ENCODE measurements around the gene CSMD2. TPM values are rescaled to one million over a fixed set of nuclear protein-coding genes. Genes with fewer than 3 reads are reported as not detected.

Gene CSMD2
- total and polyA plus RNA-seq, 2 of the 8 experiments (the other 6 are each of a cell fraction or from before 2014, with no cell fraction given), result 7.0 to 14.7 TPM

- H3K23ac ChIP-seq (ENCODE audit: insufficient read length), result no peak overlapping the region
- 77% methylated on average over 3 of the region's 3 CpGs; no CpG with 5 or more reads in 1 of the 2 experiments for WGBS, 2 experiments (ENCODE audit: extremely low coverage in 1 of 2, insufficient coverage in 1 of 2, insufficient read length in 1 of 2, insufficient replicate concordance in 2 of 2, low coverage in 1 of 2, low lambda C conversion rate in 2 of 2, missing lambda C conversion rate in 1 of 2)
- FAIRE-seq (no peak), DNase-seq (ENCODE audit: low read depth in 1 of 2, low spot score in 2 of 2) (no peak)
- H3K9ac ChIP-seq (replicated peaks in 1 of 4; ENCODE audit: extremely low read depth in 1 of 4, low read depth in 3 of 4, low read length in 3 of 4), result no peak overlapping the region
- TF ChIP-seq HDAC2 (IDR thresholded peaks at IDR 0.05; ENCODE audit: borderline replicate concordance in 1 of 2, low read depth in 2 of 2, low read length in 2 of 2), result no peak
- no peak for TF ChIP-seq CBX8 (IDR thresholded peaks at IDR 0.05; ENCODE audit: borderline replicate concordance, low read depth, low read length)
- no peak for TF ChIP-seq TCF12 (IDR thresholded peaks at IDR 0.05; ENCODE audit: low read depth, low read length)
- TF ChIP-seq GTF2F1 (IDR thresholded peaks at IDR 0.05; ENCODE audit: borderline replicate concordance, low read depth, low read length), result no peak
- no peak for TF ChIP-seq YY1 (IDR thresholded peaks at IDR 0.05; ENCODE audit: low read depth, low read length)
- no peak for TF ChIP-seq SP1 (IDR thresholded peaks at IDR 0.05; ENCODE audit: low read depth, low read length)
- no peak overlapping the region for H3K4ac ChIP-seq (replicated peaks; ENCODE audit: insufficient read length, low read depth, low read length)
- no peaks in the 10 kb centered on the region for H3K36me3 ChIP-seq (ENCODE audit: control insufficient read depth in 2 of 4, insufficient read depth in 4 of 4, low read length in 3 of 4)
- no peaks in the 10 kb centered on the region for H4K20me1 ChIP-seq (replicated peaks in 1 of 2; ENCODE audit: control insufficient read depth in 1 of 2, insufficient read depth in 2 of 2, low read length in 2 of 2)
- no peak overlapping the region for H3K56ac ChIP-seq (replicated peaks; ENCODE audit: insufficient read length, low read depth, low read length)
- H3K79me2 ChIP-seq (ENCODE audit: control insufficient read depth in 1 of 2, insufficient read depth in 2 of 2, low read length in 2 of 2), result no peaks in the 10 kb centered on the region
- H3K4me3 ChIP-seq (ENCODE audit: extremely low read depth in 1 of 4, insufficient read depth in 2 of 4, low read depth in 3 of 4, low read length in 4 of 4), result no peak overlapping the region
- H3K27me3 ChIP-seq (replicated peaks in 1 of 4; ENCODE audit: control insufficient read depth in 3 of 4, extremely low read depth in 1 of 4, insufficient read depth in 3 of 4, low read length in 3 of 4), result no peaks in the 10 kb centered on the region; a peak in 1 of 7 replicates
- no peak overlapping the region for H4K8ac ChIP-seq (ENCODE audit: extremely low read depth, insufficient read depth, low read length)
- no peak overlapping the region for H2BK5ac ChIP-seq (ENCODE audit: low read depth, low read length)
- no peak overlapping the region for H3K14ac ChIP-seq (ENCODE audit: insufficient read length)
- no peaks in the 10 kb centered on the region for H3K23me2 ChIP-seq (ENCODE audit: low read depth, low read length)
- ChIA-PET POLR2A (ENCODE audit: partially characterized antibody) (no interaction called here), CTCF (ENCODE audit: partially characterized antibody) (interaction anchor here (7.6 kb wide), 1 partner anchor 7 kb away, joined by 75 read pairs; no protein-coding TSS in a partner anchor)
- no peak overlapping the region for H2AFZ ChIP-seq (ENCODE audit: low read length)
- H3K18ac ChIP-seq (ENCODE audit: extremely low read depth, low read length), result no peak overlapping the region
- H2BK20ac ChIP-seq (ENCODE audit: low read length), result no peak overlapping the region
- no peak overlapping the region for H2BK15ac ChIP-seq (ENCODE audit: low read length)
- H3K4me1 ChIP-seq (replicated peaks in 1 of 4; ENCODE audit: control insufficient read depth in 3 of 4, insufficient read depth in 4 of 4, low read length in 3 of 4), result peaks cover 0 to 4% (median 0%) of the 10 kb centered on the region in 4 experiments; a peak in 1 of 7 replicates
- no peaks in the 10 kb centered on the region for H3K79me1 ChIP-seq (ENCODE audit: low read depth, low read length)
- H2BK12ac ChIP-seq (ENCODE audit: low read depth, low read length), result no peak overlapping the region
- H4K91ac ChIP-seq (replicated peaks; ENCODE audit: insufficient read length, low read length), result no peak overlapping the region
- no peak overlapping the region for H3K4me2 ChIP-seq (ENCODE audit: insufficient read depth in 1 of 2, low read depth in 2 of 2, low read length in 2 of 2)
- no peaks in the 10 kb centered on the region for H3K9me3 ChIP-seq (ENCODE audit: insufficient read depth in 2 of 2, low read depth in 1 of 2, low read length in 1 of 2)
- no peak overlapping the region for H2AK5ac ChIP-seq (ENCODE audit: low read depth, low read length)
- H3K27ac ChIP-seq (ENCODE audit: low read depth, low read length), result no peak overlapping the region
- H2BK120ac ChIP-seq (replicated peaks; ENCODE audit: low read depth, low read length), result no peak overlapping the region
- no peak overlapping the region for H4K5ac ChIP-seq (ENCODE audit: insufficient read length, low read depth, low read length)
These were observed 700.5 kb downstream of the CSMD2 start for GRCh38 chr1:33464552-33464951.
